ENCODE data around the gene PCDHB3. TPM values are rescaled to one million over a fixed set of nuclear protein-coding genes. Genes with fewer than 3 reads are reported as not detected.

PCDHB3 gene
- total RNA-seq, 3 donors from 2014 or later (not counting 1 experiment from before 2014, with no cell fraction given) = not detected

Other genes with a start within 250 kb of the PCDHB3 start
- not detected for gene PCDHA10, start 244.6 kb upstream of the PCDHB3 start, total RNA-seq
- gene PCDHA11, start 231.5 kb upstream of the PCDHB3 start, total RNA-seq = not detected
- gene PCDHA12, start 225.2 kb upstream of the PCDHB3 start, total RNA-seq = not detected
- not detected for gene PCDHA13, start 218.3 kb upstream of the PCDHB3 start, total RNA-seq
- gene PCDHAC1, start 174.2 kb upstream of the PCDHB3 start, total RNA-seq = not detected
- not detected for gene PCDHAC2, start 134.0 kb upstream of the PCDHB3 start, total RNA-seq
- gene PCDHB1, start 49.1 kb upstream of the PCDHB3 start, total RNA-seq = not detected
- not detected for gene PCDHB2, start 5.9 kb upstream of the PCDHB3 start, total RNA-seq
- not detected for gene PCDHB4, start 21.3 kb downstream of the PCDHB3 start, total RNA-seq
- not detected for gene PCDHB5, start 34.7 kb downstream of the PCDHB3 start, total RNA-seq
- gene PCDHB6, start 49.6 kb downstream of the PCDHB3 start, total RNA-seq = not detected
- gene PCDHB7, start 72.2 kb downstream of the PCDHB3 start, total RNA-seq = not detected
- gene PCDHB8, start 77.3 kb downstream of the PCDHB3 start, total RNA-seq = not detected
- gene PCDHB16, start 81.9 kb downstream of the PCDHB3 start, total RNA-seq = not detected
- gene PCDHB9, start 86.7 kb downstream of the PCDHB3 start, total RNA-seq = under 1 TPM in 1 of 3 donors, not detected in 2; 0.15 TPM
- under 1 TPM in 1 of 3 donors, not detected in 2; 0.15 TPM for gene PCDHB10, start 91.9 kb downstream of the PCDHB3 start, total RNA-seq
- gene PCDHB11, start 99.2 kb downstream of the PCDHB3 start, total RNA-seq = not detected
- not detected for gene PCDHB12, start 108.2 kb downstream of the PCDHB3 start, total RNA-seq
- gene PCDHB13, start 113.4 kb downstream of the PCDHB3 start, total RNA-seq = not detected
- not detected for gene PCDHB14, start 122.9 kb downstream of the PCDHB3 start, total RNA-seq
- not detected for gene PCDHB15, start 144.9 kb downstream of the PCDHB3 start, total RNA-seq
- under 1 TPM in 1 of 3 donors, not detected in 2; 0.73 TPM for gene SLC25A2, start 203.6 kb downstream of the PCDHB3 start, total RNA-seq
- gene TAF7, start 220.3 kb downstream of the PCDHB3 start, total RNA-seq = 10 to 100 TPM; 77.3 to 96.1 (median 89.4) TPM
- gene PCDHGA1, start 230.0 kb downstream of the PCDHB3 start, total RNA-seq = not detected
- not detected for gene PCDHGA2, start 238.3 kb downstream of the PCDHB3 start, total RNA-seq
- gene PCDHGA3, start 243.4 kb downstream of the PCDHB3 start, total RNA-seq = not detected
- gene PCDHGB1, start 249.6 kb downstream of the PCDHB3 start, total RNA-seq = under 1 TPM in 1 of 3 donors, not detected in 2; 0.10 TPM